Measurements from ENCODE around the gene AQP5. TPM values are rescaled to one million over a fixed set of nuclear protein-coding genes. Genes with fewer than 3 reads are reported as not detected.

The AQP5 gene
- polyA plus RNA-seq (2013, experiment 1 of 2), result 0.39 TPM
- polyA plus RNA-seq (2013, experiment 2 of 2), result 0.58 TPM

- H3K27me3 ChIP-seq (ENCODE audit: control insufficient read depth in 3 of 3, insufficient read depth in 3 of 3, low read depth in 1 of 3, low read length in 3 of 3), result peaks cover 8 to 38% (median 18%) of the 10 kb centered on the region in 3 experiments
- peak within 1 kb of the TSS in 1 of 2 donors; percentile 72 for H3K4me3 ChIP-seq (ENCODE audit: low read length in 2 of 2)
- H3K14ac ChIP-seq (ENCODE audit: low read length), result peak within 1 kb of the TSS; percentile 17
- no peak within 1 kb of the TSS for H3K27ac ChIP-seq (replicated peaks; ENCODE audit: low read length)
- H3K4ac ChIP-seq (ENCODE audit: low read length), result no peak within 1 kb of the TSS
- peak within 1 kb of the TSS; percentile 87 for H3K18ac ChIP-seq (ENCODE audit: low read length)
- WGBS, 2 donors (ENCODE audit: extremely low coverage in 2 of 2, insufficient read length in 2 of 2, insufficient replicate concordance in 1 of 2), result no CpG with 5 or more reads among the region's 111 CpGs
- peak within 1 kb of the TSS; percentile 80 for H2AK5ac ChIP-seq (ENCODE audit: low read depth, low read length)
- H3K36me3 ChIP-seq (replicated peaks in 1 of 2; ENCODE audit: control insufficient read depth in 2 of 2, insufficient read depth in 2 of 2, low read length in 2 of 2), result no peaks in the 10 kb centered on the region
- no peak within 1 kb of the TSS for H2BK120ac ChIP-seq (ENCODE audit: low read depth, low read length)
- H3K23ac ChIP-seq (ENCODE audit: low read depth, low read length, poor library complexity), result peak within 1 kb of the TSS; percentile 80
- H2BK5ac ChIP-seq (ENCODE audit: low read length), result peak within 1 kb of the TSS; percentile 78
- peaks cover 21 to 24% of the 10 kb centered on the region in 2 donors for H3K4me1 ChIP-seq (ENCODE audit: control insufficient read depth in 2 of 2, insufficient read depth in 1 of 2, low read depth in 1 of 2, low read length in 2 of 2)
- H3K4me2 ChIP-seq (ENCODE audit: insufficient read depth, low read length, poor library complexity, severe bottlenecking), result peak within 1 kb of the TSS; percentile 61
- H3K9me3 ChIP-seq (replicated peaks in 1 of 2; ENCODE audit: control insufficient read depth in 2 of 2, insufficient read depth in 1 of 2, low read depth in 1 of 2, low read length in 2 of 2), result no peaks in the 10 kb centered on the region
- no peak within 1 kb of the TSS for H2BK15ac ChIP-seq (ENCODE audit: low read length)
- H3K79me1 ChIP-seq (ENCODE audit: low read depth, low read length), result no peaks in the 10 kb centered on the region
- no peak within 1 kb of the TSS for H2BK12ac ChIP-seq (ENCODE audit: low read length)
- no peak within 1 kb of the TSS for H3K9ac ChIP-seq (ENCODE audit: low read depth, low read length, poor library complexity)
- no peak within 1 kb of the TSS for H4K8ac ChIP-seq (ENCODE audit: low read depth, low read length)
- H4K91ac ChIP-seq (ENCODE audit: low read depth, low read length, poor library complexity), result no peak within 1 kb of the TSS
- no peak within 1 kb of the TSS for H2AFZ ChIP-seq (ENCODE audit: low read length)
- no peak for DNase-seq (ENCODE audit: low spot score)
Measured at GRCh38 chr12:49961111-49961922, at the start of gene AQP5. AQP5 (plus strand) TSS chr12:49961872; CDS start chr12:49962018, 146 bp downstream.

- no peak overlapping the region for H3K9ac ChIP-seq (ENCODE audit: low read depth, low read length, poor library complexity)
- no peaks in the 10 kb centered on the region for H3K9me3 ChIP-seq (replicated peaks in 1 of 2; ENCODE audit: control insufficient read depth in 2 of 2, insufficient read depth in 1 of 2, low read depth in 1 of 2, low read length in 2 of 2)
- H3K27me3 ChIP-seq (ENCODE audit: control insufficient read depth in 3 of 3, insufficient read depth in 3 of 3, low read depth in 1 of 3, low read length in 3 of 3), result peaks cover 0 to 28% (median 0%) of the 10 kb centered on the region in 3 experiments
- H2AFZ ChIP-seq (ENCODE audit: low read length), result no peak overlapping the region
- H3K79me1 ChIP-seq (ENCODE audit: low read depth, low read length), result no peaks in the 10 kb centered on the region
- no CpG with 5 or more reads among the region's 16 CpGs for WGBS, 2 donors (ENCODE audit: extremely low coverage in 2 of 2, insufficient read length in 2 of 2, insufficient replicate concordance in 1 of 2)
- H3K18ac ChIP-seq (ENCODE audit: low read length), result peak overlapping the region; percentile 49
- peak overlapping the region; percentile 82 for H2BK15ac ChIP-seq (ENCODE audit: low read length)
- no peak overlapping the region for H3K4ac ChIP-seq (ENCODE audit: low read length)
- H3K14ac ChIP-seq (ENCODE audit: low read length), result no peak overlapping the region
- DNase-seq (ENCODE audit: low spot score), result no peak
- H2BK120ac ChIP-seq (ENCODE audit: low read depth, low read length), result no peak overlapping the region
- H3K36me3 ChIP-seq (replicated peaks in 1 of 2; ENCODE audit: control insufficient read depth in 2 of 2, insufficient read depth in 2 of 2, low read length in 2 of 2), result no peaks in the 10 kb centered on the region
- H3K4me3 ChIP-seq (ENCODE audit: low read length in 2 of 2), result no peak overlapping the region
- no peak overlapping the region for H3K27ac ChIP-seq (replicated peaks; ENCODE audit: low read length)
- no peak overlapping the region for H4K91ac ChIP-seq (ENCODE audit: low read depth, low read length, poor library complexity)
- H3K23ac ChIP-seq (ENCODE audit: low read depth, low read length, poor library complexity), result peak overlapping the region; percentile 3
- H3K4me2 ChIP-seq (ENCODE audit: insufficient read depth, low read length, poor library complexity, severe bottlenecking), result no peak overlapping the region
- H3K4me1 ChIP-seq (ENCODE audit: control insufficient read depth in 2 of 2, insufficient read depth in 1 of 2, low read depth in 1 of 2, low read length in 2 of 2), result peaks cover 13 to 22% of the 10 kb centered on the region in 2 donors
- H2AK5ac ChIP-seq (ENCODE audit: low read depth, low read length), result peak overlapping the region; percentile 73
- H2BK12ac ChIP-seq (ENCODE audit: low read length), result peak overlapping the region; percentile 85
- H4K8ac ChIP-seq (ENCODE audit: low read depth, low read length), result peak overlapping the region; percentile 70
- no peak overlapping the region for H2BK5ac ChIP-seq (ENCODE audit: low read length)
Measured at GRCh38 chr12:49912345-49913255, 49.1 kb upstream of the AQP5 start.

- Histone ChIP-seq H3K36me3 (replicated peaks in 1 of 2; ENCODE audit: control insufficient read depth in 2 of 2, insufficient read depth in 2 of 2, low read length in 2 of 2) (no peaks in the 10 kb centered on the region), H3K4me1 (ENCODE audit: control insufficient read depth in 2 of 2, insufficient read depth in 1 of 2, low read depth in 1 of 2, low read length in 2 of 2) (peaks cover 0 to 6% of the 10 kb centered on the region in 2 donors), H3K27ac (replicated peaks; ENCODE audit: low read length) (no peak overlapping the region), H3K18ac (ENCODE audit: low read length) (no peak overlapping the region), H3K23ac (ENCODE audit: low read depth, low read length, poor library complexity) (no peak overlapping the region), H3K14ac (ENCODE audit: low read length) (no peak overlapping the region), H3K4ac (ENCODE audit: low read length) (no peak overlapping the region), H2BK12ac (ENCODE audit: low read length) (no peak overlapping the region), H3K9me3 (replicated peaks in 1 of 2; ENCODE audit: control insufficient read depth in 2 of 2, insufficient read depth in 1 of 2, low read depth in 1 of 2, low read length in 2 of 2) (no peaks in the 10 kb centered on the region), H2BK120ac (ENCODE audit: low read depth, low read length) (no peak overlapping the region), H4K8ac (ENCODE audit: low read depth, low read length) (no peak overlapping the region), H3K79me1 (ENCODE audit: low read depth, low read length) (no peaks in the 10 kb centered on the region), H2AK5ac (ENCODE audit: low read depth, low read length) (no peak overlapping the region), H2BK5ac (ENCODE audit: low read length) (no peak overlapping the region), H4K91ac (ENCODE audit: low read depth, low read length, poor library complexity) (no peak overlapping the region), H3K27me3 (ENCODE audit: control insufficient read depth in 3 of 3, insufficient read depth in 3 of 3, low read depth in 1 of 3, low read length in 3 of 3) (peaks cover 0 to 31% (median 2%) of the 10 kb centered on the region in 3 experiments), H2AFZ (ENCODE audit: low read length) (no peak overlapping the region), H3K4me3 (ENCODE audit: low read length in 2 of 2) (no peak overlapping the region), H3K4me2 (ENCODE audit: insufficient read depth, low read length, poor library complexity, severe bottlenecking) (no peak overlapping the region), H2BK15ac (ENCODE audit: low read length) (no peak overlapping the region), H3K9ac (ENCODE audit: low read depth, low read length, poor library complexity) (no peak overlapping the region)
- DNase-seq (ENCODE audit: low spot score), result no peak
- no CpG with 5 or more reads among the region's 8 CpGs for WGBS, 2 donors (ENCODE audit: extremely low coverage in 2 of 2, insufficient read length in 2 of 2, insufficient replicate concordance in 1 of 2)
Measured at GRCh38 chr12:49916129-49916919, 45.3 kb upstream of the AQP5 start.
